Psoas muscle (tissue), 8 donors: ENCODE data around the gene SLC1A2. TPM values are rescaled to one million over a fixed set of nuclear protein-coding genes. Genes with fewer than 3 reads are reported as not detected.

Experiments
- ATAC-seq, 4 donors: fragments of 200-7000 bp; cut with Tn5 transposase; one replicate each; pipeline ENCODE4 v1.9.1; 2020; ENCODE audit warnings: moderate library complexity in 3 of 4, mild to moderate bottlenecking in 2 of 4
- DNase-seq, 2 donors: peaks; one replicate each; pipeline ENCODE4 v3.0.0-alpha.2; 2020
- H3K27ac ChIP-seq: fragments of 200-600 bp; one replicate; pipeline ENCODE4 v1.8.0; 2022
- H3K27me3 ChIP-seq, 3 donors: fragments of 200-600 bp in 1 of 3; one replicate each; pipeline versions ENCODE4 v1.6.1 to v1.8.0; 2013 to 2022; ENCODE audit warnings: low read length in 2 of 3, mild to moderate bottlenecking in 2 of 3, moderate library complexity in 1 of 3; ENCODE audit not compliant: insufficient read depth in 3 of 3
- H3K36me3 ChIP-seq, 2 donors: fragments of 200-600 bp in 1 of 2; one replicate each; pipeline versions ENCODE4 v1.6.1 to v1.8.0; 2013 to 2022; ENCODE audit warnings: low read depth in 1 of 2, mild to moderate bottlenecking in 1 of 2, moderate library complexity in 1 of 2; ENCODE audit not compliant: insufficient read depth in 1 of 2
- H3K4me1 ChIP-seq: fragments of 200-600 bp; one replicate; pipeline ENCODE4 v1.8.0; 2022
- H3K4me3 ChIP-seq: fragments of 200-600 bp; one replicate; pipeline ENCODE4 v1.8.0; 2022; ENCODE audit warnings: mild to moderate bottlenecking
- H3K9me3 ChIP-seq: fragments of 200-600 bp; one replicate; pipeline ENCODE4 v1.8.0; 2022
- WGBS, 3 donors: extraction: QIAGEN DNeasy Blood & Tissue Kit; methylation state at CpG; one replicate each; pipeline versions ENCODE4 v1.1.6 to v1.1.7; 2013; 5-methylcytosine and 5-hydroxymethylcytosine counted together
- intact Hi-C, 2 donors: fragments of 100-400 bp; cut with DNase I; formaldehyde crosslinking; loops; one replicate each; pipeline versions ENCODE4 v1.11.0 to v1.14.2; 2022
- polyA plus RNA-seq, 3 donors: library from polyadenylated mRNA; stranded (reverse); fragments of 200-250 nt; gene quantifications; one replicate each; pipeline ENCODE4 v1.2.3, GENCODE V29; 2013
- total RNA-seq, 4 donors: library from RNA; stranded (reverse); fragmentation: NEBNext Ultra II Directional in 2 of 4; extraction: Animal tissue kit (Norgen Biotek cat#: 25700) in 2 of 4; gene quantifications; one replicate each; pipeline versions ENCODE4 v1.2.1 to v1.2.4, GENCODE V29; 2021 to 2023
- TF ChIP-seq, protein P1 (sequence below): fragments of 200-600 bp; IDR thresholded peaks from one replicate; pipeline ENCODE4 v1.8.0; 2022; ENCODE audit warnings: antibody characterized with exemption
- donor health status: healthy with polysubstance abuse.
- donor health status: DM: no; HTN: no; CAD: no; lungs with moderate emphysema.
- donor health status: Bipolar disorder and iron deficiency.
- donor health status: healthy.
- donor health status: DM: yes; HTN: yes; CAD: no.
- donor health status: DM: no; HTN: no; CAD: no.
- donor health status: DM: no; HTN: no; CAD: no.
- donor health status: DM: yes; HTN: yes; CAD: no.

The SLC1A2 gene
- total and polyA plus RNA-seq, 7 donors = 0.05 to 2.0 (median 0.35) TPM

DNA sequence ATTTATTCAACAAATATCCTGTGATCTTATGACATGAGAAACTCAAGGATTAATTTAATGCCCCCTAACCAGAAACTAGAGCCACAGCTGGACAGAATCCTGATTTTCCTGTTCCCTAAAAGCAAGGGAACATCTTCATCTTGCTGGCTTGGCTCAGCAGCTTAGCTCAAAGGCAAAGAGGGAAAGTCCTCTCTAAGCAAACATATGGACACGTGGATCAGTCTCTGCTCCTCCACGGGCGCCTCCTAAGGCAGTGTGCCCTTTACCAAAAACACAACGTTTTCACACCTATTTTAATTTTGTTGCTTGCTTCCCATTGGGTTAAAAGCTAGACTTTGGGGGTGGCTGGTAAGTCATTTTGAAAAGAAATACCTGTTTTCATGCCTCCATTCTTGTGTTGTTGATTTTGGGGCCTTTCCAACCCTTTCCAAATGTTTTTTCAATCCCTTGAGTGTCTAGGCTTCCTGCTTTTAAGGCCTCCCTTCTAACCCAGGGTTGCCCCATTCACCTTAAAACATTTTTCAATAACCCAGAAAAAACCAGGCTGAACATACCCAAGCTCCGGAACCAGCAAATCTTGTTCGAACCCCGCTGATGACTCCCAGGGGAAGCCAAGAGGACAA, 15.5 kb downstream of the SLC1A2 start:
- DNase-seq (no peak), ATAC-seq (no peak)
- Histone ChIP-seq H3K4me1 (no peaks in the 10 kb centered on the region), H3K4me3 (no peak overlapping the region), H3K9me3 (no peaks in the 10 kb centered on the region), H3K27me3 (peaks cover 0 to under 1% (median 0%) of the 10 kb centered on the region in 3 donors), H3K36me3 (no peaks in the 10 kb centered on the region), H3K27ac (no peak overlapping the region)
- intact Hi-C loops = no loop called here
- 77 to 79% (median 77%) methylated on average over 7 of the region's 7 CpGs for WGBS, 3 donors
- TF ChIP-seq, protein P1, sequence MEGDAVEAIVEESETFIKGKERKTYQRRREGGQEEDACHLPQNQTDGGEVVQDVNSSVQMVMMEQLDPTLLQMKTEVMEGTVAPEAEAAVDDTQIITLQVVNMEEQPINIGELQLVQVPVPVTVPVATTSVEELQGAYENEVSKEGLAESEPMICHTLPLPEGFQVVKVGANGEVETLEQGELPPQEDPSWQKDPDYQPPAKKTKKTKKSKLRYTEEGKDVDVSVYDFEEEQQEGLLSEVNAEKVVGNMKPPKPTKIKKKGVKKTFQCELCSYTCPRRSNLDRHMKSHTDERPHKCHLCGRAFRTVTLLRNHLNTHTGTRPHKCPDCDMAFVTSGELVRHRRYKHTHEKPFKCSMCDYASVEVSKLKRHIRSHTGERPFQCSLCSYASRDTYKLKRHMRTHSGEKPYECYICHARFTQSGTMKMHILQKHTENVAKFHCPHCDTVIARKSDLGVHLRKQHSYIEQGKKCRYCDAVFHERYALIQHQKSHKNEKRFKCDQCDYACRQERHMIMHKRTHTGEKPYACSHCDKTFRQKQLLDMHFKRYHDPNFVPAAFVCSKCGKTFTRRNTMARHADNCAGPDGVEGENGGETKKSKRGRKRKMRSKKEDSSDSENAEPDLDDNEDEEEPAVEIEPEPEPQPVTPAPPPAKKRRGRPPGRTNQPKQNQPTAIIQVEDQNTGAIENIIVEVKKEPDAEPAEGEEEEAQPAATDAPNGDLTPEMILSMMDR = no peak

DNA sequence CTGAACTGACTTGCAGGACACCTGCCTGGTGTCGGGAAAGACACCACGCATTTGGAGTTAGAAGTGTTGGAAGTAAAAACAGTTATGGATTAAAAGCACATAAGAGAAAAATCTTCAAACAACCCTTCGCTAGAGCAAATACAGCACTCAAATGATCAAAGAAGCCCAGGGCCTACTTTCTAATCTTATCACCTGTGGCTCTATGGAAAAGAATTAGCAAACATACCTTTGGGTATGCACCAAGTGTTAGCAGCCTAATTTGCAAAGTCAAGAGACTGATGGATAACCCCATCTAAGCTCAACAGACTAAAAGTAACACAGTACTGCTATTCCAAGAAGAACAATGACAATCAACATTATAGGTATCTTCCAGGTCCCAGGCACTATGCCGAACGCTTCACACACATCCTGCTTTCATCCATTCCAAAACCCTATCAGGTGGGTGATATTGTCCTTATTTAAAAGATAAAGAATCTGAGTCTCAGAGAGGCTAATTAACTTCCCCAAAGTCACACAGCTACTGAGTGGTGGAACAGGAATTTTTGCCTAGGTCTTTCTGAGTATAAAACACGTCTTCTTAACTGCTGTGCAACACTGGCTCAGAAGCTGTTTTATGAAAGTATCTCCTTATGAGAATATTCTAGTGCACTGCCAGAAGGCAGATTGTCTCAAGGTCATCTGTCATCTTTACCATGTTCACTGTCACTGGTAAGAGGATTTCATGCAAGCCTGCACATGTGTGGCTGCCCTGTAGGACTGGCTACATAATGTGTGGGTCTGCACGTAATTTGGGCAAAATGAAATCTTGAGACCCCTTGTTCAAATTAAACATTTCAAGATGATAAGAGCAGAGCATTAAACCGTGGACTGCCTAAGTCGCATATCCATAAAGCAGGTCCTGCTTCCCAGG, 16.4 kb downstream of the SLC1A2 start:
- Histone ChIP-seq H3K27ac (no peak overlapping the region), H3K27me3 (peaks cover 0 to 3% (median 0%) of the 10 kb centered on the region in 3 donors), H3K4me1 (no peaks in the 10 kb centered on the region), H3K36me3 (no peaks in the 10 kb centered on the region), H3K4me3 (no peak overlapping the region), H3K9me3 (no peaks in the 10 kb centered on the region)
- DNase-seq (no peak), ATAC-seq (no peak)
- TF ChIP-seq, protein P1 = no peak
- intact Hi-C loops = no loop called here
- 83 to 86% (median 83%) methylated on average over 9 of the region's 9 CpGs for WGBS, 3 donors

DNA sequence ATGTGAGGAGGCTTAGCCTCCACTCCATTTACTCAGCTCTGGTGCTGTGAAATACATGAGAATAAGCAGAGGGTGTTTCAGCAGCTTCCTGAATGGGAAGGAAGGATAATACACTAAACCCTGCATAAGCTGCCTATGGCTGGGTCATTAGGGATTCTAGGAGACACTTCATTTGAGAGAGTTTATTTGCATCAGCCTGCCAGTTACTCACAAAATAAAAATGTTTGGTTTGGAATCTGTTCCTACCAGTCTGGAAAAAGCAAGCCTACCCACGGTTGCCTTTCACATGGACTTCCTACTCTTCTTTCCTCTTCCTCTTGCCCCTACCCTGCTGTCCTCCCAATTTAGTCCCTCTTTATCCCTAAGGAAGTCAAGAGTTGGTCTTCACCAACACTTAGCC, 20.5 kb downstream of the SLC1A2 start:
- Histone ChIP-seq H3K36me3 (no peaks in the 10 kb centered on the region), H3K9me3 (no peaks in the 10 kb centered on the region), H3K4me1 (no peaks in the 10 kb centered on the region), H3K27ac (no peak overlapping the region), H3K27me3 (peaks cover 0 to 3% (median 0%) of the 10 kb centered on the region in 3 donors), H3K4me3 (no peak overlapping the region)
- ATAC-seq (no peak), DNase-seq (no peak)
- intact Hi-C loops = loop anchor here in 1 of 2 donors (10.0 kb wide), 1 partner anchor 814 kb away; no protein-coding TSS in a partner anchor
- WGBS, 3 donors = 54 to 80% (median 54%) methylated on average over 1 of the region's 1 CpG
- TF ChIP-seq, protein P1 = no peak

DNA sequence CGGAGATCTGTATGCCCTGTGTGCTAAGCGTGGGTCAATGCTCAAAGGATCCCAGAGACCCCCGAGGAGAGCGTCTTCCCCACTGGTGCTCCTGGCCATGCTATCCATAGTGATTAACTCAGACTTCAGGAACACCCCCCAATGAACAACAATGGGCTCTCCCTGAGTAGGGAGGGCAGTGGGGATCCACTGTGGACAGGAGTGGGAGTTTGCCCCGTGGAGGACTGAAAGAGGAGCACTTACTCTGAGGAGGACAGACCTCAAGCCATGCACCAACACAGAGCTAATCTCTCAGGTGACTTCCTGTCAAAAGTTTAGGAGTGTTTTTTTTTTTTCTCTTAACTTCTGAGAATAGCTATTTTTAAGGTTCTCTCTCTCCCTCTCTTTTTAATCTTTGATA, 24.4 kb downstream of the SLC1A2 start:
- 86 to 89% (median 89%) methylated on average over 5 of the region's 5 CpGs for WGBS, 3 donors
- Histone ChIP-seq H3K4me3 (no peak overlapping the region), H3K27me3 (peaks cover 0 to 3% (median 0%) of the 10 kb centered on the region in 3 donors), H3K27ac (no peak overlapping the region), H3K36me3 (no peaks in the 10 kb centered on the region), H3K9me3 (no peaks in the 10 kb centered on the region), H3K4me1 (peaks cover 5% of the 10 kb centered on the region)
- DNase-seq = no peak
- TF ChIP-seq, protein P1 = no peak
- intact Hi-C loops = loop anchor here (5.0 to 10.0 kb wide), 5 partner anchors 133 to 810 kb away; no protein-coding TSS in a partner anchor
- no peak for ATAC-seq
